OCI-LY1 (cell line): Measurements from ENCODE around the gene OXCT2.

ENCODE experiments used
- EZH2 ChIP-seq: fragments of 200-600 bp; sonication (generic), shearing (Covaris generic); IDR thresholded peaks from 2 replicates; pipeline ENCODE4 v1.8.0; 2017; ENCODE audit warnings: borderline replicate concordance, mixed run types, mild to moderate bottlenecking, antibody characterized with exemption, low read length, moderate library complexity, mixed read lengths
- TF ChIP-seq, protein P1 (sequence below): fragments of 200-600 bp; sonication (generic), shearing (Covaris generic); IDR thresholded peaks from 2 replicates; pipeline ENCODE4 v1.5.1; 2017; ENCODE audit warnings: mild to moderate bottlenecking, antibody characterized with exemption, low read length, moderate library complexity, mixed read lengths

DNA sequence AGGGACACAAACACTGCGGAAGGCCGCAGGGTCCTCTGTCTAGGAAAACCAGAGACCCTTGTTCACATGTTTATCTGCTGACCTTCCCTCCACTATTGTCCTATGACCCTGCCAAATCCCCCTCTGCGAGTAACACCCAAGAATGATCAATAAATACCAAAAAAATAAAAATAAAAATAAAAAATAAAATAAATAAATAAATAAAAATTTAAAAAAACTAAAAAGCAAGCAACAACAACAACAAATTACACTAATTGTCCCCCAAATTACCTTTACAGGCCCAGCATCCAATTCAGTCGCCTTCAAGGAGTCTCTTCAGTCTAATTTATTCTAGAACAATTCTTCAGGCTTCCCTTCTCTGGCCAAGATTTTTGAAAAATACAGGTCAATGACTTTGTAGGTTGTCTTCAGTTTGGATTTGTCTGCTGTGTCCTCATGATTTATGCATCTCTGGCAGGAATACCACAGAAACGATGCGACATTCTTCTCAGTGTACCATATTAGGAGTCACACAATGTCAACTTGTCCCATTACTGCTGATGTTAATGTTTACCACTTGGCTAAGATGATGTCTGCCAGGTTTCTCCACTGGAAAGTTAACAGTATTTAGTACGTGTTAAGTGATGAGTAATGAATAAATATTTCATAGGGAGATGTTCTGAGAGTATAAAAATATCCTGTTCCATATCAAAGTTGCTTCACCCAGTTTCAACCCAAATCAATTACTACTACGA, 37.8 kb upstream of the OXCT2 start:
- TF ChIP-seq, protein P1, sequence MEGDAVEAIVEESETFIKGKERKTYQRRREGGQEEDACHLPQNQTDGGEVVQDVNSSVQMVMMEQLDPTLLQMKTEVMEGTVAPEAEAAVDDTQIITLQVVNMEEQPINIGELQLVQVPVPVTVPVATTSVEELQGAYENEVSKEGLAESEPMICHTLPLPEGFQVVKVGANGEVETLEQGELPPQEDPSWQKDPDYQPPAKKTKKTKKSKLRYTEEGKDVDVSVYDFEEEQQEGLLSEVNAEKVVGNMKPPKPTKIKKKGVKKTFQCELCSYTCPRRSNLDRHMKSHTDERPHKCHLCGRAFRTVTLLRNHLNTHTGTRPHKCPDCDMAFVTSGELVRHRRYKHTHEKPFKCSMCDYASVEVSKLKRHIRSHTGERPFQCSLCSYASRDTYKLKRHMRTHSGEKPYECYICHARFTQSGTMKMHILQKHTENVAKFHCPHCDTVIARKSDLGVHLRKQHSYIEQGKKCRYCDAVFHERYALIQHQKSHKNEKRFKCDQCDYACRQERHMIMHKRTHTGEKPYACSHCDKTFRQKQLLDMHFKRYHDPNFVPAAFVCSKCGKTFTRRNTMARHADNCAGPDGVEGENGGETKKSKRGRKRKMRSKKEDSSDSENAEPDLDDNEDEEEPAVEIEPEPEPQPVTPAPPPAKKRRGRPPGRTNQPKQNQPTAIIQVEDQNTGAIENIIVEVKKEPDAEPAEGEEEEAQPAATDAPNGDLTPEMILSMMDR, result no peak
- TF ChIP-seq EZH2, result no peak
